ENCODE results near the gene NUDT15.

DNA sequence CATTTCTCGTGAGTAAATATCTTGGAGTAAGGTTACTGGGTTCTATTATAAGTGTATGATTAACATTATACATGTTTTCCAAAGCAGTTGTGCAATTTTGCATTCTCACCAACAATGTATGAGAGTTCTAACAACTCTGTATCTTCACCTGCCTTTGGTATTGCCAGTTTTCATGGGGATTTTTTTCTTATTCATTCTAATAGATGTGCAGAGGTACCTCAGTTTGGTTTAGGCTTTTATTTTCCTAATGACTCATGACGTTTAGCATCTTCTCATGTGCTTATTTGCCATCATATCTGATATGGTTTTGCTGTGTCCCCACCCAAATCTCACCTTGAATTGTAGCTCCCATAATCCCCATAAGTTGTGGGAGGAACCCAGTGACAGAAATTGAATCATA, 7.7 kb upstream of the NUDT15 start:
- TF ChIP-seq POLR2A (IDR thresholded peaks at IDR 0.05) = no peak
- TF ChIP-seq, protein P1, sequence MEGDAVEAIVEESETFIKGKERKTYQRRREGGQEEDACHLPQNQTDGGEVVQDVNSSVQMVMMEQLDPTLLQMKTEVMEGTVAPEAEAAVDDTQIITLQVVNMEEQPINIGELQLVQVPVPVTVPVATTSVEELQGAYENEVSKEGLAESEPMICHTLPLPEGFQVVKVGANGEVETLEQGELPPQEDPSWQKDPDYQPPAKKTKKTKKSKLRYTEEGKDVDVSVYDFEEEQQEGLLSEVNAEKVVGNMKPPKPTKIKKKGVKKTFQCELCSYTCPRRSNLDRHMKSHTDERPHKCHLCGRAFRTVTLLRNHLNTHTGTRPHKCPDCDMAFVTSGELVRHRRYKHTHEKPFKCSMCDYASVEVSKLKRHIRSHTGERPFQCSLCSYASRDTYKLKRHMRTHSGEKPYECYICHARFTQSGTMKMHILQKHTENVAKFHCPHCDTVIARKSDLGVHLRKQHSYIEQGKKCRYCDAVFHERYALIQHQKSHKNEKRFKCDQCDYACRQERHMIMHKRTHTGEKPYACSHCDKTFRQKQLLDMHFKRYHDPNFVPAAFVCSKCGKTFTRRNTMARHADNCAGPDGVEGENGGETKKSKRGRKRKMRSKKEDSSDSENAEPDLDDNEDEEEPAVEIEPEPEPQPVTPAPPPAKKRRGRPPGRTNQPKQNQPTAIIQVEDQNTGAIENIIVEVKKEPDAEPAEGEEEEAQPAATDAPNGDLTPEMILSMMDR (IDR thresholded peaks at IDR 0.05) = no peak

Data from prostate gland (tissue), 2 donors.